G401 (cell line): ENCODE results near the gene FPR1. TPM values are rescaled to one million over a fixed set of nuclear protein-coding genes. Genes with fewer than 3 reads are reported as not detected.
"Not testable (repeated sequence)": the region's sequence is repeated elsewhere in the genome, so short reads cannot be mapped to it uniquely, and the experiment has no call there.

Source experiments
- DNase-seq: peaks from one replicate; pipeline ENCODE4 v3.0.0-alpha.2; 2015; ENCODE audit warnings: low spot score
- in situ Hi-C: cut with HindIII; loops from 2 replicates; pipeline ENCODE4 v1.10.0; 2016; ENCODE audit warnings: low sequenced_read_pairs, mixed read lengths
- total RNA-seq: library from RNA; depleted of rRNA; stranded (reverse); fragments of >200 nt; shearing (Covaris generic); gene quantifications from 2 replicates; pipeline ENCODE4 v1.2.3, GENCODE V29; 2014

The FPR1 gene
- total RNA-seq, 1 experiment from 2014 or later = not detected

GRCh38 chr19:51742789-51743188, 8.9 kb downstream of the FPR1 start:
- in situ Hi-C loops = no loop called here
- DNase-seq = no peak

DNA sequence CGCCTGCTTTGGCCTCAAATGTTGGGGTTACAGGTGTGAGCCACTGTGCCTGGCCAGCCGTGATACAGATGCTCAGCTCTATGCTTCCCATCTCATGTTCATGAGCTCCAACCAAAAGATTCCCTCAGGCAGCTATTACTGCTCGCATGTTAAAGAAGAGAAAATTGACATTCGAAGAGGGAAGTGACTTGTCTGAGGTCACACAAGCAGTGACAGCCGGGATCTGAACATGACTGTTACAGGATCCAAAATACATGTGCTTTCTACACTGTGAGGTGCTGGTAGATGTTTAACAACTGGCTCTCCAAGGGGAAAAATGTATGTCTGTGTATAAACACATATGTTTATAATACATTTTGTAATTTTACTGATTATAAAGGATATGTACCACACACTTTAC, 11.3 kb downstream of the FPR1 start:
- DNase-seq = no peak

GRCh38 chr19:51739466-51740213, 12.0 kb downstream of the FPR1 start:
- DNase-seq = no peak
- in situ Hi-C loops = no loop called here

More for the DNA sequence above, 11.3 kb downstream of the FPR1 start:
- in situ Hi-C loops = no loop called here

DNA sequence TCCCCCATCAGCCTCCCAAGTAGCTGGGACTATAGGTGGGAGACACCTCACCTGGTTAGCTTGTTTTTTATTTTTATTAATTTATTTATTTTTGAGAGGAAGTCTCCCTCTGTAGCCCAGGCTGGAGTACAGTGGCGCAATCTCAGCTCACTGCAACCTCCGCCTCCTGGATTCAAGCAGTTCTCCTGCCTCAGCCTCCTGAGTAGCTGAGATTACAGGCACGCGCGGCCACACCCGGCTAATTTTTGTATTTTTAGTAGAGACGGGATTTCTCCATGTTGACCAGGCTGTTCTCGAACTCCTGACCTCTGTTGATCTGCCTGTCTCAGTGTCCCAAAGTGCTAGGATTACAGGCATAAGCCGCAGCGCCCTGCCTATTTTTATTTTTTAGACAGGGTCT, 13.2 kb downstream of the FPR1 start:
- in situ Hi-C loops = not testable (repeated sequence)

DNA sequence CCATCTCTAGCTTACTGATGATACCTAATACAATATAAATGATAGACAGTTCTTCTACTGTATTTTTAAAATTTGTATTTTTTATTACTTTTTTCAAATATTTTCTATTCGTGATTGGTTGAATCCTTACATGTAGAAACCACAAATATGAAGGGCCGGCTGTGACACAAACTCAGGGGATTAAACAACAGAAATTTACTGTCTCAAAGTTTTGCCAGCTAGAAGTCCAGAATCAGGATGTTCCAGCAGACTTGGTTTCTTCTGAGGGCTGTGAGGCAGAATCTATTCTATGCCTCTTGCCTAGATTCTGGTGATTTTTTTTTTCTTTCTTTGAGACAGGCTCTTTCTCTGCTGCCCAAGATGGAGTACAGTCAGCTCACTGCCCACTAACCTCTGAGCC, 13.8 kb downstream of the FPR1 start:
- DNase-seq = no peak
- in situ Hi-C loops = no loop called here

More for the DNA sequence above, 13.2 kb downstream of the FPR1 start:
- not testable (repeated sequence) for DNase-seq

- DNase-seq = no peak
- in situ Hi-C loops = no loop called here
Observed at GRCh38 chr19:51737389-51737788, 14.3 kb downstream of the FPR1 start.

GRCh38 chr19:51735759-51736449, 15.8 kb downstream of the FPR1 start:
- in situ Hi-C loops = no loop called here
- DNase-seq = no peak

DNA sequence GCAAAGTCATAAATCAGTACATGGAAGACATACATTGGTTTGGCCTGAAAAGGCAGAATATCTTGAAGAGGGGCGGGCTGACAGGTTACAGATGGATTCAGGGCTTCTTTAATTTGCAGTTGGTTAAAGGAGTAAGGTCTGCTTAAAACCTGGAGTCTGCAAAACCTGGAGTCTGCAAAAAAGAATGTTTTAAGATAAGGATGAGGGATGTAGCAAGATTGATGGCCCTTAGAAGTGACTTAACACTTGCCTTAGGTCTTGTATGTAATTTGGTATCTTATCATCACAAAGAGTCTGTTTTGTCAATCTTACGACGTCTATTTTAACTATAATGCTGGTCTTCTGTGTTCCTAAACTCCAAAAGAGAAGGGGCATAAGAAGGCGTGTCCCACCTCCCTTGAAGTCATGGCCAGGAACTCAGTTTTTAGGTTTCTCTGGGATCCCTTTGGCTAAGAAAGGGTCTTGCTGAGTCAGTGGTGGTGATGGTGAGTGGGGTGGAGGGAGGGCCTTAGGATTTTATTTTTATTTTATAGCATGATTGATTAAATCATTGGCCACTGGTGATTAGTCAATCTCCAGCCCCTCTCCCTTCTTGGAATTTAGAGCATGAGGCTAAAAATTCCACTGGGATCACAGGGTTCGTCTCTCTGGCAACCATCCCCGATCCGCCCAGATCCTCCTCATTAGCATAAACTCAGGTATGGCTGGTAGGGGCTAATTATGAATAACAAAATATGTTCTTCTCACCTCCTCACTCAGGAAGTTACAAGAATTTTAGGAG, 17.7 kb downstream of the FPR1 start:
- no peak for DNase-seq
- in situ Hi-C loops = no loop called here

DNA sequence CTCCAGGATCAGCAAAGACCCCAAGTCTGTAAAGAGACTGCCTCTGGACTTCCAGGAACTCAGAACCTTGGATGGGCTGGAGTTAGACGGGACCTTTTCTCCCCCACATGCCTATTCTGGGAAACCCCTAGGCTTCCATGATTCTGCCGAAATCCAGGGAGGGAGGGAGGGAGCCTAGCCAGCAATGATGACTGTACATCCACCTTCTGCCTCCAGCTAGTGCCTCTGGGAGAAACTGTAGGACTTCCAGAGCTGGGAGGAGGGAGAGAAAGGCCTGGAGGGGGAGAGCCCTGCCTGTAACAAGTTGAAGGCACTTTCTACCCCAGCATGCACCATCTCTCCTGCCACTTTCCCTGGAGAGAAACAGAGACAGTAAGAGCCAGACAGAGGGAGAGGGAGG, 21.9 kb downstream of the FPR1 start:
- DNase-seq = no peak

GRCh38 chr19:51727349-51727880, 24.3 kb downstream of the FPR1 start:
- no peak for DNase-seq
- in situ Hi-C loops = no loop called here

More for the DNA sequence above, 21.9 kb downstream of the FPR1 start:
- in situ Hi-C loops = no loop called here

- in situ Hi-C loops = no loop called here
- DNase-seq = no peak
Observed at GRCh38 chr19:51726049-51726448, 25.6 kb downstream of the FPR1 start.

- in situ Hi-C loops = no loop called here
- no peak for DNase-seq
Observed at GRCh38 chr19:51724543-51724942, 27.1 kb downstream of the FPR1 start.

DNA sequence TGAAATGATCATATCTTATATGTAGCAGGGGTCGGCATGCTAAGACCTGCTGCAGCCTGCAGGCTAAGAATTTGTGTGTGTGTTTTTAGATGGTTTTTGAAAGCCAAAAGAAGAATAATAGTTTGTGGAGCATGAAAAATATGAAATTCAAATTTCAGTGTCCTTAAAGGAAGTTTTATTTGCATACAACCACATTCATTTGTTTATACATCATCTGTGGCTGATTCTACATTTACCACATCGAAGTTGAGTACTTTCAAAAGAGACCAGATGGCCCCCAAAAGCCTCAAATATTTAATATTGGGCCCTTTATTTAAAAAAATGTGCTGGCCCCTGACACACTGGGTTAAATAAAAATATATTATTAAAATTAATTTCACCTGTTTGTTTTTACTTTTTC, 29.2 kb downstream of the FPR1 start:
- no peak for DNase-seq
- in situ Hi-C loops = no loop called here

DNA sequence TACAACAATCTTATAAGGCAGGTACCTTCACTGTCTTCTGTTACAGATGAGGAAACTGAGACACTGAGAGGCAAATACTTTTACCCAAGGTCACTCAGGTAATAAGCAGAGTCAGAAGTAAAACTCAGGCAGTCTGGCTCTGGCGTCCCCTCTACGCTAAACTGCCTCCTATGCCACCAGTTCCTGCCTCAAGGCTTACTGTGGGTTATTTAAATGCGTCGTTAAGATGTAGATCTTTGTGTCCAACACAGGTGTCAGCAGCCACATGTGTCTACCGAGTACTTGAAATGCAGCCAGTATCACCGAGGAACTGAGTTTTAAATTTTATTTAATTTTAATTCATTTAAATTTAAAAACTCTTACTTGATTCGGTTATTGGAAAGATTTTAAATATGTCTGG, 29.8 kb downstream of the FPR1 start:
- DNase-seq = no peak
- in situ Hi-C loops = no loop called here

GRCh38 chr19:51719251-51719988, 32.3 kb downstream of the FPR1 start:
- DNase-seq = peak; percentile 55
- in situ Hi-C loops = no loop called here

GRCh38 chr19:51716925-51717324, 34.8 kb downstream of the FPR1 start:
- DNase-seq = no peak
- in situ Hi-C loops = no loop called here

DNA sequence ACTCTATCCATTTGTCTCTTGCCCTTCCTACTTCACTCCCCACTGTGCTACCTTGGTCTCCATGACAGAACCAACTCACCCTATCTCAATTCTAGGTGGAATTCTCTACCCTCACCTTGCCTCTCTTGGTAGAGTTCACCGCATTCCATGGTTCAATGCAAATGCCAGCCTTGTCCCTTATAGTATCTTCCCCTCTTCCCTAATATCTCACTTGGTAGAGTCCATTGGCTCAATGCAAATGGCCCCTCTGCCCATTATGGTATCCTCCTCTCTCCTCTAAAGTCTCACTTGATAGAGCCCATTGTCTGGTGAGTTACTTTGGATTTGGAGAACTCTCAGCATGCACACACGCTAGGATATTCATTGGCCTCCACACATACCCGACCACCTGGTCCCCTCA, 35.8 kb downstream of the FPR1 start:
- no peak for DNase-seq
- in situ Hi-C loops = no loop called here

DNA sequence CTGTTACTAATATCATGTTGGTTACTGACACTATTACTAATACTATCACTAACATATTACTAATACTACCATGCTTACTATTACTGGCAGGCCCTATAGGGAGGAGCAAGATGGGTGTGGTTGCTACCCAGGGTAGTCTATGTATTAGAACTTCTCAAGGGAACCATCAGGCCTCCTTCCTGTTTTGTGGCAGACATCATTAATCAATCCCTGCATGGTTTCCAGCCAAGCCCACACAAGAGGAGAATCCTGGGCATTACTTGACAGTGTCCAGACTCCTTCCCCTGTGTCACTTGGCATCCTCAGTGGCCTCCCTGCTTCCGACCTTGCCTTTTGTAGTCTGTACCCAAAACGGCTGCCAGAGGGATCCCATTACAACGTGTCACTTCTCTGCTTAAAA, 36.8 kb downstream of the FPR1 start:
- no peak for DNase-seq
- in situ Hi-C loops = no loop called here
